ENCODE results near the gene ANXA6. TPM values are rescaled to one million over a fixed set of nuclear protein-coding genes. Genes with fewer than 3 reads are reported as not detected.

ANXA6 gene
- total RNA-seq, 1 experiment from 2014 or later = 51.9 TPM

DNA sequence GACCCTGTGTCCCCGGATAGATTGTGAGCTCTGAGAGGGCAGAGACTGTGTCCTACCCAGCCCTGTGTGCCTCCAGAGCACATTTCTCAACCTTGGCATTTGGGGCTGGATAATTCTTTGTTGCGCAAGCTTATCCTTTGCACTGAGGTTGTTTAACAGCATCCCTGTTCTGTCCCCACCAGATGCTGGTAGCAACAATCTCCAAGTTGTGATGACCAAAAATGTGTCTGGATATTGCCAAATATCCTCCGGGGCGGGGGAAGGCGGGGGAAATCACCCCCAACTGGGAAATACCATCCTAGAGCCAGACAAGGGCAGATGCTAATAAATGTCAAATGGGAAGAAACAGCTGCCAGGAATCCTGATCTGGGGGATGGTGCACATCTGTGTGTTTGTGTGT, 52.8 kb downstream of the ANXA6 start:
- Mint-ChIP-seq H3K36me3 (ENCODE audit: insufficient read depth, unreplicated experiment) (no peaks in the 10 kb centered on the region), H3K9me3 (ENCODE audit: unreplicated experiment) (no peaks in the 10 kb centered on the region), H3K4me3 (ENCODE audit: unreplicated experiment) (no peak overlapping the region), H3K27ac (ENCODE audit: unreplicated experiment) (no peak overlapping the region), H3K4me1 (ENCODE audit: low read depth, unreplicated experiment) (peaks cover 9% of the 10 kb centered on the region), H3K27me3 (ENCODE audit: insufficient read depth, unreplicated experiment) (no peaks in the 10 kb centered on the region)
- TF ChIP-seq, protein P1, sequence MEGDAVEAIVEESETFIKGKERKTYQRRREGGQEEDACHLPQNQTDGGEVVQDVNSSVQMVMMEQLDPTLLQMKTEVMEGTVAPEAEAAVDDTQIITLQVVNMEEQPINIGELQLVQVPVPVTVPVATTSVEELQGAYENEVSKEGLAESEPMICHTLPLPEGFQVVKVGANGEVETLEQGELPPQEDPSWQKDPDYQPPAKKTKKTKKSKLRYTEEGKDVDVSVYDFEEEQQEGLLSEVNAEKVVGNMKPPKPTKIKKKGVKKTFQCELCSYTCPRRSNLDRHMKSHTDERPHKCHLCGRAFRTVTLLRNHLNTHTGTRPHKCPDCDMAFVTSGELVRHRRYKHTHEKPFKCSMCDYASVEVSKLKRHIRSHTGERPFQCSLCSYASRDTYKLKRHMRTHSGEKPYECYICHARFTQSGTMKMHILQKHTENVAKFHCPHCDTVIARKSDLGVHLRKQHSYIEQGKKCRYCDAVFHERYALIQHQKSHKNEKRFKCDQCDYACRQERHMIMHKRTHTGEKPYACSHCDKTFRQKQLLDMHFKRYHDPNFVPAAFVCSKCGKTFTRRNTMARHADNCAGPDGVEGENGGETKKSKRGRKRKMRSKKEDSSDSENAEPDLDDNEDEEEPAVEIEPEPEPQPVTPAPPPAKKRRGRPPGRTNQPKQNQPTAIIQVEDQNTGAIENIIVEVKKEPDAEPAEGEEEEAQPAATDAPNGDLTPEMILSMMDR (IDR thresholded peaks at IDR 0.05; ENCODE audit: insufficient read depth in 1 of 2, low read depth in 1 of 2, low read length in 1 of 2, severe bottlenecking in 1 of 2, unreplicated experiment in 1 of 2) = no peak
- no peaks in the 10 kb centered on the region for H3K27me3 ChIP-seq (replicated peaks; ENCODE audit: control insufficient read depth, insufficient read depth, low read length)
- POLR2A ChIA-PET = no interaction called here
- H3K4me3 ChIP-seq (ENCODE audit: low read depth, low read length) = no peak overlapping the region
- H3K36me3 ChIP-seq (ENCODE audit: control insufficient read depth, insufficient read depth, low read length) = no peaks in the 10 kb centered on the region
- peaks cover 9% of the 10 kb centered on the region; the same call in 1 of the 2 replicates for H3K4me1 ChIP-seq
- no peaks in the 10 kb centered on the region for H3K9me3 ChIP-seq
- CTCF ChIA-PET = no interaction called here
- no TSS peak for BruUV-seq (replicated peaks)
- no peak for DNase-seq
- intact Hi-C loops (cut with micrococcal nuclease; ENCODE audit: unreplicated experiment) = no loop called here

DNA sequence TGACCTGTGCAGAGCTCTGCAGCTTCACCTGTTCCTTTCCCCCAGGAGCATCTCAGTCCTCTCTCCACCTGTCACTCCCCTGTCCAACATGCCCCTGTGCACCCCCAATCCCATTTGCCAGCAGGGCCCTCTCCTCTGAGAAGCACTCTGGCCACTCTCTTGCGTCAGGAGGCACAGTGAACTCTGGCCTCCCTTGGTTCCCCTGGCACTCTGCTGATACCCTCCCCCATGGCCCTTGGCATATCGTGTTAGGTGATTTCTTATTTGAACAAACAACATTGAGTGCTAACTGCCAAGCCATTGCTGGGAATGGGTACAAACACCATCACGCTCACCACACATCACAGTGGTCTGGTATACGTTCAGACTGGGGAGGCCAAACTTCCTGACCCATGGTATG, 55.8 kb downstream of the ANXA6 start:
- H3K36me3 ChIP-seq (ENCODE audit: control insufficient read depth, insufficient read depth, low read length) = no peaks in the 10 kb centered on the region
- no TSS peak for BruUV-seq (replicated peaks)

DNA sequence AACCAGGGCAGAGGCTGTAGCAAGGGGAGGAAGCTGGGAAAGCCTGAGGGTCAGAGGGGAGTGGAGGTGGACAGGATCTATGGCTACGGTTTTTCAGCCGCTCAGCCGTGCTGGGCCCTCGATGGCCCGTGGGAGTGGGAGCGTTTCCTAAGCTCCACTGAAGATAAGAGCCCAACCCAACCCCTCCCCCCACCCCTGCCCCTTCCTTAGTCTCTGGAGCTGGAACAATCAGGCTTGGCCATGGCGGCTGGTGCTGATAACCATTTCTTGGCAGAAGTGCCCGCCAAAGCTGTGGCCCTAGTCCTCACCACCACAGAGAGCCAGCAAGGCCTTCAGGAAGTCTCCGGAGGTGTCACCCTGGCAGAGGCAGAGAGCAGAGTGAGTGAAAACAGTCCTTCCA, 56.4 kb downstream of the ANXA6 start:
- H3K9me3 ChIP-seq = no peaks in the 10 kb centered on the region
- DNase-seq = no peak
- Mint-ChIP-seq H3K9me3 (ENCODE audit: unreplicated experiment) (no peaks in the 10 kb centered on the region), H3K36me3 (ENCODE audit: insufficient read depth, unreplicated experiment) (no peaks in the 10 kb centered on the region), H3K4me1 (ENCODE audit: low read depth, unreplicated experiment) (peaks cover 12% of the 10 kb centered on the region), H3K27me3 (ENCODE audit: insufficient read depth, unreplicated experiment) (no peaks in the 10 kb centered on the region), H3K27ac (ENCODE audit: unreplicated experiment) (peak overlapping the region; percentile 24), H3K4me3 (ENCODE audit: unreplicated experiment) (no peak overlapping the region)
- no peaks in the 10 kb centered on the region for H3K27me3 ChIP-seq (replicated peaks; ENCODE audit: control insufficient read depth, insufficient read depth, low read length)
- BruUV-seq (replicated peaks) = no TSS peak
- H3K4me1 ChIP-seq = peaks cover 15% of the 10 kb centered on the region
- CTCF ChIA-PET = interaction anchor here (0.6 kb wide), 1 partner anchor 25 kb away, joined by 3 read pairs; no protein-coding TSS in a partner anchor
- POLR2A ChIA-PET = no interaction called here
- intact Hi-C loops (cut with micrococcal nuclease; ENCODE audit: unreplicated experiment) = no loop called here
- H3K4me3 ChIP-seq (ENCODE audit: low read depth, low read length) = no peak overlapping the region
- H3K36me3 ChIP-seq (ENCODE audit: control insufficient read depth, insufficient read depth, low read length) = no peaks in the 10 kb centered on the region
- TF ChIP-seq, protein P1 (IDR thresholded peaks at IDR 0.05; ENCODE audit: insufficient read depth in 1 of 2, low read depth in 1 of 2, low read length in 1 of 2, severe bottlenecking in 1 of 2, unreplicated experiment in 1 of 2) = no peak

More for the DNA sequence above, 55.8 kb downstream of the ANXA6 start:
- Mint-ChIP-seq H3K9me3 (ENCODE audit: unreplicated experiment) (no peaks in the 10 kb centered on the region), H3K27me3 (ENCODE audit: insufficient read depth, unreplicated experiment) (no peaks in the 10 kb centered on the region), H3K4me3 (ENCODE audit: unreplicated experiment) (no peak overlapping the region), H3K4me1 (ENCODE audit: low read depth, unreplicated experiment) (peaks cover 9% of the 10 kb centered on the region), H3K27ac (ENCODE audit: unreplicated experiment) (no peak overlapping the region), H3K36me3 (ENCODE audit: insufficient read depth, unreplicated experiment) (no peaks in the 10 kb centered on the region)
- no peak for DNase-seq
- no peak overlapping the region for H3K4me3 ChIP-seq (ENCODE audit: low read depth, low read length)
- peaks cover 11% of the 10 kb centered on the region for H3K4me1 ChIP-seq
- H3K9me3 ChIP-seq = no peaks in the 10 kb centered on the region
- H3K27me3 ChIP-seq (replicated peaks; ENCODE audit: control insufficient read depth, insufficient read depth, low read length) = no peaks in the 10 kb centered on the region
- ChIA-PET POLR2A (no interaction called here), CTCF (interaction anchor here (0.6 kb wide), 1 partner anchor 25 kb away, joined by 3 read pairs; no protein-coding TSS in a partner anchor)
- TF ChIP-seq, protein P1 (IDR thresholded peaks at IDR 0.05; ENCODE audit: insufficient read depth in 1 of 2, low read depth in 1 of 2, low read length in 1 of 2, severe bottlenecking in 1 of 2, unreplicated experiment in 1 of 2) = no peak
- intact Hi-C loops (cut with micrococcal nuclease; ENCODE audit: unreplicated experiment) = no loop called here
